Myocyte (in vitro differentiated cells): Measurements from ENCODE around the gene L3HYPDH. TPM values are rescaled to one million over a fixed set of nuclear protein-coding genes. Genes with fewer than 3 reads are reported as not detected.
"Not testable (repeated sequence)": the region's sequence is repeated elsewhere in the genome, so short reads cannot be mapped to it uniquely, and the experiment has no call there.

Experiments used
- DNase-seq: peaks from one replicate; pipeline ENCODE4 v3.0.0-alpha.2; 2012; ENCODE audit warnings: low read depth
- total RNA-seq: library from RNA; depleted of rRNA; stranded (reverse); fragments of >200 nt; gene quantifications from 2 replicates; pipeline ENCODE4 v1.2.3, GENCODE V29; 2014

The L3HYPDH gene
- total RNA-seq, 1 donor from 2014 or later: 58.1 TPM

DNA sequence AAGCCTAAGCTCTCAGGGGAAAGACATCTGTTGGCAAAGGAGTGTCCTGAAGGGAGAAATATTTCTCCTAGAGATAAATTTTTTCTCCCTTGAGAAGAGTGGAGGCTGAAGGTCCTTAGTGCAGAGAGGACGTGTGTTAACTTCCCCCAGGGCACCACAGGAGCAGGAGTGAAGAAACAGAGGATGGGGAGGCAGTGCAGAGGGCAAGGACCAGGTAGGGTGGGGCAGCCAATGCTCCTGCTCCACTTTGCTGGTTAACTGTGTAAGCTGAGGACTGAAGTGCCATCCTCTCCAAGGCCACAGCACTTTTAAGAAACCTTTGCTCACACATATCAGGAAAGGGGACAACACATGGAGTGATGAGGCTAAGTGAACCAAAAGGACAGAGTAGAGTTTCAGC, 4.0 kb downstream of the L3HYPDH start:
- DNase-seq: no peak

DNA sequence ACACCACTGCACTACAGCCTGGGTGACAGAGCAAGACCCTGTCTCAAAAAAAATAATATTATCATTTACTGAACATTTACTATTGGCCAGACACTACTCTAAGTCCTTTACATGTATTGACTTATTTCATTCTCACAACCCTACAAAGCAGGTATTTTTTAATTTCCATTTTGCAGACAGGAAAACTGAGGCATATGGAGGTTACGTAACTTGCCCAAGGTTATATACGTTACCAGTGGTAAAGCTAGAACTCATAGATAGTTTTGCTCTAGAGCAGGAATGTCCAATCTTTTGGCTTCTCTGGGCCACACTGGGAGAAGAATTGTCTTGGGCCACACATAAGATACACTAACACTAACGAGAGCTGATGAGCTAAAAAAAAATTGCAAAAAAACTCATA, 5.7 kb downstream of the L3HYPDH start:
- no peak for DNase-seq

DNA sequence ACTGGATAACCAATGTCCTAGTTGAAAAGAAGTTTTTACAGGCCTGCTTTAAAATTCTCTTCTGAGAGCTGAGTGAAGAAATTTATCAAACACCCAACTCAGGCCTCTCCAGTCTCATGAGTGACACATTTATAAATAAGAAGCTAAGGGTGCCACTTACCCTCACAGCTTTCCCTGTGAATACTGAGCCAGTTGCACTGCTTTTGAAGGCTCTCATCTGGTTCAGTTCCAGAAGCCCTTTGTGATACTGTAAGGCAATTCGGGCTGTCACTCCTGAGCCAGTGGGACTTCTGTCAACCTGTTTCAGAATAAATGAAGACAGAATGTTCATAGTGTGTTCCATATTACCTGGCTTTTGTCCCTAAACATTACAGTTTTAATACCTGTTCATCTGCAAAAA, 8.5 kb downstream of the L3HYPDH start:
- no peak for DNase-seq

DNA sequence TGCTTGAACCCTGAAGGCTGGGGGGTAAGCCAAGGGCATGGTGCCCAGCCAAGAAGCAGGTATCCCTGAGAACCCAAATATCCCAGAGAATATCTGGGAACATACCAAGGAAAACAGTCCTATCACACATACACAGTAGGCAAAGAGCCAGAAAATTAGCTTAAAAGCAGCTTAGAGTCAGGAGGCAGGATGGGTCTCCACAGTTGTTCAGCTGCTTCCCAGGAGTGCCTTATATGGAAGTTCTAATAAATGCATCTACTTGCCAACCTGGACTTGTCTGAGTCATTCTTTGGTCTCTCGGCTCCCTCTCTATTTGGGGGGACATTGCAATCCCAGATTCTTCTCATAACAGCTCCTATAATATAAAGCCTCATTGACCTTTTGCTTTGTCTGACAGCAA, 10.0 kb downstream of the L3HYPDH start:
- peak; percentile 81 for DNase-seq

DNA sequence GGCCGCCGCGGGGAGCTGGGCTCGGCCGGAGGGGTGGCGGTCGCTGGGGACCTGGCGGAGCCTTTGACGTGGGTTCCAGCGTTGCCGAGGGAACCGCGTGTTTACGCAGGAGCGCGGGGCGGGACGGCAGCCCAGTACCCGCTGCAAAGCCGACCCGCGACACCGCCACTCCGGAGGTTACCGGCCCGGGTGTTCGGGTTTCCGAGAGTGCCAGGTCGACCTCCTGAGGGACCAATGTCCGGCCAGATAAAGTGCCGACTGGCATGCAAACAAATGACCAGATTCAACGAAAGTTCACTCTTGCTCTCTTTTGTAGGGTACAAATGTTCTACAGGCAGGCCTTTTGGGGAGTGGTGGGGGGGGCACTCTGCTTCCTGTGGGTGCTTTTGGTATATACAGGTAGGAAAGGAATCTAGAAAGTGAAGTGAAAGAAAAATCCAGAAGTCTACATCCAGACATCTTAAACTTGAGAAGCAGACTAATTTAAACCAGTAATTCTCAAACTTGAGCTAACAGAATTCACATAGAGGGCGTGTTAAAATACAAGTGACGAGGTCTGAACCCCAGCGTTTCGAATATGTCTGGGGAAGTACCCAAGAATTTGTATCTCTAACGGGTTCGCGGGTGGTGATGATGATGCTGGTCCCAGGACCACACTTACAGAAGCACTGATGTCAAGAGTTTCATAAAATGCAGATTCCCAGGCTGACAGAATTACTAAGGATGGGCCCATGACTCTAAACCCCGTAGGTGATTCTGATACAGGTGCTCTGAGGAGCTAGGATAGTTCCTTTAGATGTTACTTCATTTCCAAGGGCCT, 18.7 kb downstream of the L3HYPDH start, which contains the start of gene GPR135:
Gene GPR135 (minus strand): TSS at position 65 of the 820 bp plus-strand sequence. CDS start 154 bp downstream, outside the sequence.
- no peak for DNase-seq

DNA sequence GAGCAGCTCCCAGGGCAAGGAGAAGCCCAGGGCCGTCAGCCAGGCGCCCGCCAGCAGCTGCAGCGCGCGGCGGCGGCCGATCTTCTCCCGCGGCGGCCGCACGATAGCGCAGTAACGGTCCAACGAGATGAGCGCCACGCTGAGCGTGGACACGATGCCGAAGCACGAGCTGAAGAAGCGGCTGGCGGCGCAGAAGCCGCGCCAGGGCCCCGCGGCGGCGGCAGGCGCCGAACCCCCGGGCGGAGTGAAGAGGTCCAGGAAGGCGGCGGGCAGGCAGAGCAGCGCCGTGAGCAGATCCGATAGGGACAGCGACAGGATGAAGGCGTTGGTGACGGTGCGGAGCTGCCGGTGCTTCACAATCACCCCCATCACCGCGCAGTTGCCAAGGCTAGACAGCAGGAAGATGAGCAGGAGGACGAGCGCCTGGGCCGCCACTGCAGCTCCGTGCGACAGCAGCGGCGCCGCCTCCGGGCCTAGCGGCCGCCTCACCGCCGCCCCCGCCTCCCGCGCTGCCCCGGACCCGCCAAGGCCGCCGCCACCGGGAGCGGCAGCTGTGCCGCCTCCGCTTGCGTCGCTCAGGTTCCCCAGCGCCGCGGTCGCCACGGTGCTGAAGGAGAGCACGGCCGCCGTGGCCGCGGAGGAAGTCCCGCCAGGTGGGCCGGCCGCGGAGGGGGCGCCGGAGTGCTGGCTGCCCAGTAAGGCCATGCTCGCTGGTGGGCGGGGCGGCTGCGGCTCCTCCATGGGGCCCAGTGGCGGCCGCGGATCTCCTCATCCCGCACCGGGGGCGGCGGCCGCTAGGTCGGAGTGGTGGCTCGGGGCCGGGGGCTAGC, 19.5 kb downstream of the L3HYPDH start:
- DNase-seq: peak; percentile 24

DNA sequence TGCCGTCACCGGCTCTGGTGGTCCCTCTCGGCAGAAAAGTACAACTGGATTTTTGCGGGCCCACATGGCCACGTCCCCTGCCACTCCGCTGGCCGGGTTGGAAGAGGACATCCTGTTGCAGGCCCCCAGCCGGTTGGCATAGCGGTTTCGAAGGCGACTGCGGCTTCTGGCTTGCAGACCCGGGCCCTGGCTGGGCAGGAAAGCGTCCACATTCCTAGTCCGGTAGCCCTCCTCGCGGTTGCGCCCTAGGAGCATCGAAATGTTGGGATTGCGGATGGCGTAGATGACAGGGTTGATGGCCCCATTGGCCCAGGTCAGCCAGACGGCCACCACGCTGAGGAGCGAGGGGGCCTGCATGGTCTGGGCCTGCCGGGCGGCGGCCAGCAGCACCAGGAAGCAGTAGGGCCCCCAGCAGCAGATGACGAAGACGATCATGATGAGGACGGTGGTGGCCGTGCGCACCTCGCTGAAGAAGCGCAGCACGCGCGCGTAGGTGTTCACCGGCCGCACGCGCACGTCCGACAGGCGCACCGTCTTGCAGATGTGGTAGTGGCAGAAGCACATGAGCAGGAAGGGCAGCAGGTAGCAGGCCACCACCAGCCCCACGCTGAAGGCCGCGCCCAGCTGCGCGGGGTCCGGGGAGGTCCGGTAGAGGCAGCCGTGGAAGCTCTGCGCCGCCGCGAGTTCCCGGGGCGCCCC, 20.3 kb downstream of the L3HYPDH start:
- no peak for DNase-seq

DNA sequence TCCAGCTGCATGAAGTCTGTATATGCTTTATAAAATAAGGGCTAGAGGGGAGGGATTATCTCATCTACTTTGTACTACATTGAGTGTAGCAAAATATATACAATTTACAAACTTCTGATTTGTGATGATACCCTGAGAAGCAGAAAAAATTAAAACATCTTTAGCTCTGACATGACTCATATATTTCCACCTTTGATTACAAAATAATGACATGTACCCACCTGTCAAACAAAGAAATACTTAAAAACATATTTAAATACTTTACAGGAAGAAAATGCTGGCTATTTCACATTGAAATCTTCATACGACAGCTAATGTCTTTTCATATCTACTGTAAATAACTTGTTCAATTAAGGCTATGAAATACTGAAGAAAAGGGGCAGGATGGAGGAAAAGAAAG, 22.3 kb downstream of the L3HYPDH start:
- no peak for DNase-seq

DNA sequence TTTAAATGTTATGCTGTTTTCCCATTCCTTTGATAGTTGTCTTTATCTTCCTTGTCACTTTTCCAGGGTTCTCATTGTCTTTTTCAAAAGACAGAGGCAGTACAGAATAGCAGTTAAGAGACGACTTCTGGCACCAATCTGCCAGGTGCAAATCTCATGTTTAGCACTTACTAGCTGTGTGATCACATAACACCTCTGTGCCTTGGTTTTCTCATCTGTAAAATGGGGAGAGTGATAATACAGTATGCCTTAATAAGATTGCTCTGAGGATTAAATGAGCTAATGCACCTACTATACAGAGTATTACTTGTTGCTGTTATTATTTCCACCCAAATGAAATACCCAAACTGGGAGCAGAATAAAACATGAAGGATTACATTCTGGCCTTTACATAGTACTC, 23.8 kb downstream of the L3HYPDH start:
- DNase-seq: no peak

DNA sequence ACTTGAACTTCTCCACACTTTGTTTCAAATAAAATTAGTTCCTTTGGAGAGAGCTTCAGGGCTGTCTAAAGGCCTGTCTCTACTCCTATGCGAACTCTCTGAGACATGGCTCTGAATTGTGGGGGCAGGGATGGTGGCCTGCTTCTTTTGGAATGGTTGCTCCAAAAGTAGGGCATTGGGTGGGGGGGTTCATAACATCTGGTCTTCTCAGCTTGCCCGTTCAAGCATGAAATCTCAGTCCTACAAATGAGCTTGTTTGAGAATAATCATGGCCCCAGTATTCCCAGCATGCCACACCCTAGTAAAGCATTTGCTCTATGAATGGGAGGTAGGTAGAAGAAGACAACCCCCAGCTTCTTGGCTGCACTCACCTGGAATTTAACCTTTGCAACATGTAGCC, 25.7 kb downstream of the L3HYPDH start:
- no peak for DNase-seq

DNA sequence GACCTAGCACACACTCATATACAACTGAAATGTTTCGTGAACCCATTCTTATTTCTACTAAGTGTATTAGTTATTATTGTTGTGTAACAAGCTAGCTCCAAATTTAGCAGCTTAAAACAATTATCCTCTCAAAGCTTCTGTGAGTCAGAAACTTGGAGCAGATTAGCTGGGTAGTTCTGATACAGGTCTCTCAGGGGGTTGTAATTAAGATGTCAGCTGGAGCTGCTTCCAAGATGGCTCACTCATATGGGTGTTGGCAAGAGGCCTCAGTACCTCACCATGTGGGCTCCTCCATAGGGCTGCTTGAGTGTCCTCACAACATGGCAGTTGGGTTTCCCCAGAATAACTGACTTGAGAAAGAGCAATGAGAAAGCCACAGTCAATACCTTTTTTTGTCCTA, 28.8 kb downstream of the L3HYPDH start:
- DNase-seq: peak; percentile 32

DNA sequence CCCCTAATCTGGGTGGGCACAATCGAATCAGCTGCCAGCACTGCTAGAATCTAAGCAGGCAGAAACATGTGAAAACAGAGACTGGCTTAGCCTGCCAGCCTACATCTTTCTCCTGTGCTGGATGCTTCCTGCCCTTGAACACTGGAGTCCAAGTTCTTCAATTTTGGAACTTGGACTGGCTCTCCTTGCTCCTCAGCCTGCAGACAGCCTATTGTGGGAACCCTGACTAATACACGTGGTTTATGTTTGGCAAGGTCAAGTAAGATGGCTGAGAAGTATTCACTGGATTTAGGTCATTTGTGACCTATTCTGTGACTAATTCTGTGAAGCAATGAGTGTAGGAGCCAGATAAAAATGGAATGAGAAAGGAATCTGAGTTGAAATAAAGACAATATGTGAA, 30.1 kb downstream of the L3HYPDH start:
- DNase-seq: peak; percentile 84

DNA sequence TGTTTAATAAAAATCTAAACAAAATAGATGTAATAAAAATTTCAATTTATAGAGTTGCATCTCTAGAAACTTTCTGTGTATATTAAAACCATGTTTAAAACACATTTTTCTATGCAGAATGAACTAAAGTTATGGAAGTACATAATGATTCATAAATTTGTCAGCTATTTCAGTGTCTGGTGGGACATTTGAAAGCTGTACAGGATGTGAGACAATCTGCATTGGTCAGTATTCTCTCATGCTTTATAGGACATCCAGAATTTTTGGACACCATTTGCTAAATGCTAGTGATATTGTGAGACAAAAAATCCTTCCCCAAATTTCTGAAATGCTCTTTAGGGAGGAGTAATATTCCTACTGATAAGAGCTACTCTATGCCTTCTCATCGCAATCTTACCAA, 32.4 kb downstream of the L3HYPDH start:
- no peak for DNase-seq

DNA sequence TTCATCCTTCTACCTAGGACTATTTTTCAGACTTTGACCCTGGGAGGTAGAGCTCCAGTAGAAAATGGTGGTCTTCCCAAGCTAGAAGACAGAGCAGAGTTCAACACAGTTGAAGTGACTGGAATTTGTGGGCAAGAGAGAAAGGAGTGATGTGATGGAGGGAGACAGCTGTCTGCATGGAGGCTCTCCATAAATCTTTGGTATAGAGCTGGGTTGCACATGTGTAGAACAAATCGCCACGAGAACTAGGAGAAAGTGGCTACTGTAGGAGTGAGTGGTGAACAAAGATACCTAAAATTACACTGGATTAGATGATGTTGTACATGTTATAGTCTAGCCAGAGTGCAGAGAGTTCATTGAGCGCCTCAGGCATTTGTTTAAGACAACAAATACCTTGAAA, 33.5 kb downstream of the L3HYPDH start:
- peak; percentile 71 for DNase-seq

DNA sequence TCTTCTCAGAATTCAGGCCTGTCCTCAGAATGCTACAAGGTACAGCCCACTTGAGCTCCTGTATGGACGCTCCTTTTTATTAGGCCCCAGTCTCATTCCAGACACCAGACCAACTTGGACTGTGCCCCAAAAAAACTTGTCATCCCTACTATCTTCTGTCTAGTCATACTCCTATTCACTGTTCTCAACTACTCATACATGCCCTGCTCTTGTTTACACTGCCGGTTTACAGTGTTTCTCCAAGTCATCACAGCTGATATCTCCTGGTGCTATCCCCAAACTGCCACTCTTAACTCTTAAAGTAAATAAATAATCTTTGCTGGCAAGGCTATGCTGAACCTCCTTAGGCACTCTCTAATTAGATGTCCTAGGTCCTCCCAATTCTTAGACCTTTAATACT, 35.5 kb downstream of the L3HYPDH start:
- not testable (repeated sequence) for DNase-seq

DNA sequence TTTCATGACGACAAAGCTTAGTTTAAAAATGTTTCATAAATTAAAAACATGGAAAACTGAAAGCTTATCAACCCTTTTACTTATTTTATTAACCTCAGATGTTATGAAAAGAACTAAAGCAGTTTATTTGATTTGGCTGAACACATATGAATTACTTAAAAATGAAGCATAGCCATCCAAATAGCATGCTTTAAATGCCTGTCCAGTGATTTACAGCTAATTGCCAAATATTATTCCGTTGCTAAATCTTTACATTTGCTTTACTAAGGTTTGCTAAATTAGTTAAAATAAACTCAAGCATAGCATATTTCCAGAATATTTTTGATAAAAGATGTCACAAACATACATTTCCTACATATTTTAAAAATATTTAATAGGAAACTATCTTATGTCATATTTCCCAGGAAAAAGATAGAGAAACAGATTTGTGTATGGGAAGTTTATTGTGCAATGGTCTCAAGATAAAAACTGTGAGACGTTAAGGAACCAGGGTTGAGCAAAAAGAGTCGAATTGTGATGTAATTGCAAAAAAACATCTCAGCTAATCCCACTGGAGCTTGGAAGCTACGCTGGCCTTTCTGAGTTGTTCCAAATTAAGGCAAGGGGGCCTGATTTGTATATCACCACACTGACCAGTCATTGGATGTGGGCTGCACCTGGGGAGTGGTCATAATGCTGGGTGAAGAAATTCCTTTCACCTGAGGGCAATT, 44.8 kb downstream of the L3HYPDH start:
- no peak for DNase-seq

DNA sequence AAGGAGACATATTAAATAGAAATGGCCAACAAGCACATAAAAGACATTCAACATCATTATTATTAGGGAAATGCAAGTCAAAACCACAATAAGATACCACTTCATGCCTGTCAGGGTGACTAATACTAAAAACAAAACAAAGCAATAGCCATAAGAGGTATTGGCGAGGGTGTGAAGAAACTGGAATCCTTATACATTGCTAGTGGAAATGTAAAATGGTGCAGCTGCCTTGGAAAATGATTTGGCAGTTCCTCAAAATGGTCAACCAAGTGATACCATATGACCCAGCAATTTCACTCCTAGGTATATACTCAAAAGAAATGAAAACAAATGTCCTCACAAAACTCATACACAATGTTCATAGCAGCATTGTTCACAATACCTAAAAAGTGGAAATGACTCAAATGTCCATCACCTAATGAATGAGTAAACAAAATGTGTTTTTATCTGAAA, 46.0 kb downstream of the L3HYPDH start:
- DNase-seq: peak; percentile 46

DNA sequence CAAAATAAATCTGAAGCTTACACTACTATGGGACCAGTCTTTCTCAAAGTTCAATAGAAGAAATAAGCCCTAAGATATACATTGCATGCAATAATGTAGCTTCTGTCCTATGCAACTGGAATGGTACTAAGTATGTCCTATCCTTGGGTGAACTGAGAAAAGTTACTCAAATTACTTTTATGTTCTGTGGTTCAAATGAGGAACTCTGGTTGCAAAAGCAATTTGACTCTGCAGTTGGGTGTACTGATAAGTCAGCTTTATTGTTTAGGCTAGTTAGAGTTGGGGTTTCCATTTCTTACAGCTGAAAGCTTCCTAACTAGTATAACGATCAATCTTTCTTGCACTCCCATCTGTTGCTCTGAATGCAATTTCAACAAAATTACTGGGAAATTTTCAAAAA, 48.2 kb downstream of the L3HYPDH start:
- no peak for DNase-seq

DNA sequence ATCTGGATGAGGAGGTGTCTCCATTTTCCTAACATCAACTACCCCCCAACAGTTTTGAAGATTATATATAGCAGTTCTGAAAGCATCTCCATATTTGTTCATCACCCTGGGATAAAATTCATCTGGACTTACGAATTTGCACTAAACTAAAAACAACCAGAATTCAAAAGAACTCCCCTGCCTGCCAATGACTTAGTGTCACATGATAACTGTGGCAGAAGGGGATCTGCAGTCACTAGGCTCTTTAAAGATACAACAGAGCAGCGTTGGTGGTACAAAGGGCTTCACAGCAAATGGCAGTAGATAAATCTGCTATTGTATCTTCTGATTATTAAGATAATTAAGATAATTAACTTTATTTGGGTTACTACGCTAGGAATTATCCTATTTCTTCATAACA, 49.1 kb downstream of the L3HYPDH start:
- no peak for DNase-seq

DNA sequence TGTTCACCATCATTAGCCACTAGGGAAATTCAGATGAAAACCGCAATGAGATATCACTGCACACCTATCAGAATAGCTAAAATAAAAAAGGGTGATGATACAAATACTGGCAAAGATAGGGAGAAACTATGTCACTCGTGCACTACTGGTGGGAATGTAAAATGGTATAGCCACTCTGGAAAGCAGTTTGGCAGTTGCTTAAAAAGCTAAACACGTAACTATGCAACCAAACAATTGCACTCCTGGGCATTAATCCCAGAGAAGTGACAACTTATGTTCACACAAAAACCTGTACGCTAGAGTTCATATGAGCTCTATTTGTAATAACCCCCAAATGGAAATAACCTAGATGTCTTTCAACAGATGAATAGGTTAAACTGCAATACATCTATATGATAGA, 54.4 kb downstream of the L3HYPDH start:
- DNase-seq: no peak

DNA sequence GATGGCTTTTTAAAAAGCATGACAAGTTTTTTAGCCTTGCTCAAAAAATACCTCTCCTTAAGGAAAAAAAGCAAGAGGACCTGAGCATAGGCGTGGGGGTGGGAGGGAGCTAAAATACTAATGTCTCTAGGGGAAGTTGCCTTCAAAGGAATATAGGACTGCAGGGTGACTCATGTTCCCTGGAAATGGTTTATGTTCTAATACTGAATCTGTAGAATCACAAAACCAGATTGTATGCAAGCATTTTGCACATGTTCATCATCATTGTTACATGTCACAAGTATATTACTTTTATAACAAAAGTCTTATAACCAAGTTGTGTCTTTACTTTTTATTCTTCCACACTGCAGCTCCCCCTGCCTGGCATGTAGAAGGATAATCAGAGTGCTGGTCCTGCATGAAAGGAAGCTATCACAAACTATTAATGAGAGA, 55.6 kb downstream of the L3HYPDH start:
- DNase-seq: peak; percentile 40
